HG02840 (cell line): ENCODE data around the gene IDH2.
"Not testable (repeated sequence)": the region's sequence is repeated elsewhere in the genome, so short reads cannot be mapped to it uniquely, and the experiment has no call there.

ENCODE experiments used
- ATAC-seq: cut with Tn5 transposase; IDR thresholded peaks from one replicate; pipeline ENCODE4 v1.9.1; 2021; ENCODE audit warnings: mild to moderate bottlenecking, moderate library complexity, moderate number of reproducible peaks; ENCODE audit not compliant: unreplicated experiment, low FRiP score

Gene IDH2

GRCh38 chr15:90086868-90087268, 15.4 kb downstream of the IDH2 start:
- ATAC-seq, result no peak

GRCh38 chr15:90085565-90085964, 16.7 kb downstream of the IDH2 start:
- no peak for ATAC-seq

- no peak for ATAC-seq
These were observed 17.3 kb downstream of the IDH2 start for GRCh38 chr15:90084876-90085423.

GRCh38 chr15:90083954-90084607, 18.2 kb downstream of the IDH2 start:
- ATAC-seq, result no peak

- no peak for ATAC-seq
These were observed 18.8 kb downstream of the IDH2 start for GRCh38 chr15:90083419-90083818.

- ATAC-seq, result no peak
These were observed 20.0 kb downstream of the IDH2 start for GRCh38 chr15:90082140-90082715.

- ATAC-seq, result no peak
These were observed 21.4 kb downstream of the IDH2 start for GRCh38 chr15:90080818-90081393.

- no peak for ATAC-seq
These were observed 21.9 kb downstream of the IDH2 start for GRCh38 chr15:90080458-90080755.

- no peak for ATAC-seq
These were observed 22.4 kb downstream of the IDH2 start for GRCh38 chr15:90079619-90080457.

- ATAC-seq, result no peak
These were observed 23.3 kb downstream of the IDH2 start for GRCh38 chr15:90078965-90079364.

GRCh38 chr15:90076716-90077115, 25.6 kb downstream of the IDH2 start:
- ATAC-seq, result no peak

- no peak for ATAC-seq
These were observed 26.6 kb downstream of the IDH2 start for GRCh38 chr15:90075420-90076289.

GRCh38 chr15:90074916-90075315, 27.4 kb downstream of the IDH2 start:
- ATAC-seq, result no peak

- ATAC-seq, result no peak
These were observed 28.2 kb downstream of the IDH2 start for GRCh38 chr15:90074023-90074422.

- no peak for ATAC-seq
These were observed 29.2 kb downstream of the IDH2 start for GRCh38 chr15:90072978-90073640.

- no peak for ATAC-seq
These were observed 31.0 kb downstream of the IDH2 start for GRCh38 chr15:90071220-90071807.

GRCh38 chr15:90070623-90071022, 31.6 kb downstream of the IDH2 start:
- ATAC-seq, result not testable (repeated sequence)

- no peak for ATAC-seq
These were observed 34.2 kb downstream of the IDH2 start for GRCh38 chr15:90067953-90068606.
